ENCODE results near the gene UST.
"Not testable (repeated sequence)": the region's sequence is repeated elsewhere in the genome, so short reads cannot be mapped to it uniquely, and the experiment has no call there.

UST gene

DNA sequence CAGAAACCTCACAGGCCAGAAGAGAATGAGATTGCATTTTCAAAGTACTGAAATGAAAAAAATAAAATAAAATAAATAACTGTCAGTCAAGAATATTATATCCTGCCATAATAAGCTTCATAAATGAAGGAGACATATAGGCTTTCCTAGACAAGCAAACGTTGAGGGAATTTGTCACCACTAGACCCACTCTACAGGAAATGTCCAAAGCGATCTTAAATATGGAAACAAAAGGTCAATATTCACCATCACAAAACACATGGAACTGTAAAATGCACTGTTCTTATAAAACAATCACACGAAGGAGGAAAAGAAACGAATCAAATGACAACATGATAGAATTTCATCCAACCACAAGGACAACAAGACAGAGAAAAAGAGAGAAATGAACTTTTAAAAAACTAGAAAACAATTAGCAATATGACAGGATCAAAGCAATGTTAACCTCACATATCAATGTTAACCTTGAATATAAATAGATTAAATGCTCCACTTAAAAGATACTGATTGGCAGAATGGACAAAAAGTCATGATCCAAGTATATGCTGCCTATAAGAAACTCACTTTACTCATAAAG, 352.0 kb downstream of the UST start:
- no peak for DNase-seq

DNA sequence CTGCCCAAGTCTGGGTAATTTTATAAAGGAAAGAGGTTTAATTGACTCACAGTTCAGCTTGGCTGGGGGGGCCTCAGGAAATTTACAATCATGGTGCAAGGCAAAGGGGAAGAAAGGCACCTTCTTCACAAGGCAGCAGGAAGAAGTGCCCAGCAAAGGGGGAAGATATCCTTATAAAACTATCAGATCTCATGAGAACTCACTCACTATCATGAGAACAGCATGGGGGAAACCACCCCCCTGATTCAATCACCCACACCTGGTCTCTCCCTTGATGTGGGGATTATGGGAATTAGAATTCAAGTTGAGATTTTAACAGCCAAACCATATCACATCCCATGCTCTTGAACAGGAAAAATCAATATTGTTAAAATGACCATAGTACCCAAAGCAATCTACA, 355.5 kb downstream of the UST start:
- no peak for DNase-seq

DNA sequence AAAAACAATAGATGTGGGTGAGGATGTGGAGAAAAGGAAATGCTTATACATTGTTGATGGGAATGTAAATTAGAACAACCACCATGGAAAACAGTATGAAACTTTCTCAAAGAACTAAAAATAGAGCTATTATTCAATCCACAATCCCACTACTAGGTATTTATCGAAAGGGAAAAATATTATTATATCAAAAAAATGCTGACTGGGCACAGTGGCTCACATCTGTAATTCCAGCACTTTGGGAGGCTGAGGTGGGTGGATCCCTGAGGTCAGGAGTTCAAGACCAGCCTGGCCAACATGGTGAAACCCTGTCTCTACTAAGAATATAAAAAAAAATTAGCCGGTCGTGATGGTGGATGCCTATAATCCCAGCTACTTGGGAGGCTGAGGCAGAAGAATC, 357.1 kb downstream of the UST start:
- DNase-seq, result not testable (repeated sequence)

DNA sequence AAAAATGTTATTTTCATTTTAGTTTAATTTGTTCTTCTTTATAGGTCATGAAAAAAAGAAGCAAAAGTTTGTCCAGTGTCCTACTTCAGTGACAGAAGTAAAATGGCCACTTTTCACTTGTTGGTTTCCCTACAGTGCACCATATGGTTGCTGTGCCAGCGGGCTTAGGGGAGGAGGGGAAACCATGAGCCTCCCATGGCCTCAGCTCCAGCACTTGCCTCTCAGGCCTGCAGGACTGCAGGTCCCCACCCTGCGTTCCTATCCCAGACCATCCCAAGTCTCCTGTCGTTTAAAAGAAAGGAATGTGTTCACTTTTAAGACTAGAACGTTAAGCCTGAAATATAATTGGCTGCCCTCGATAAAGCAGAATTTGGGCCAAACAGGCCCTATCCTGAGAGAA, 360.7 kb downstream of the UST start:
- DNase-seq, result peak; percentile 65

DNA sequence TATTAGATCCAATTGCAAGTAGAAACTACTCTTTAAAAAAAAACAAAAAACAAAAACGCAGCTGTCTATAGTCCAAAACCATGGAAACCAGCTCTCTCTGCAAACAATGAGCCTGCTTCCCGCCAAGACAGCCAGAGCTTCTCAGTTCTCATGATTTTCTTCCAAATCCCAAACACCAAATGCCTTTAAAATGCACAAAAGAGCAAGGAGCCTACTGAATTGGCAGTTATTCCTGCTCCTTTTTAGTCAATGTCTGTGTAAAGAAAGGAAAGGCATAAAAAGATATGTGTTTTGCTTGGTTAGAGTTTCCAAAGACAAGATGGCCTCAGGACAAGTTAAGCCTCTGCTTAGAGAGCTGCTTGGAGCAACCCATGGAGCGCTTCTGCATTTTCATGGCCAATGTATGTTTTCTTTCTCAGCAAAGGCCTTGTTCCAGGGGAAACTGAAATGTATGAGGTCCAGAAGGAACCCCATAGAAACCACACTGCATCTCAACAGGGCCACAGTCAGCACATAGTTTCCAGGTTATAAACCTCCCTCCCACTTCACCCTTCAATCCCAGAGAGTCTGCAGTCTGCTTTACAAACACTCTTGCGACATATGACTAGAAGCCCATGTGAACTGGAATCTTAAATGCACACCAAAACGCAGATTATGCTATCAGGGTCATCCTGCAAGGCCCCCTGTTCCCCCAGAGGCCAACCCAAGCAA, 361.4 kb downstream of the UST start:
- peak; percentile 81 for DNase-seq

DNA sequence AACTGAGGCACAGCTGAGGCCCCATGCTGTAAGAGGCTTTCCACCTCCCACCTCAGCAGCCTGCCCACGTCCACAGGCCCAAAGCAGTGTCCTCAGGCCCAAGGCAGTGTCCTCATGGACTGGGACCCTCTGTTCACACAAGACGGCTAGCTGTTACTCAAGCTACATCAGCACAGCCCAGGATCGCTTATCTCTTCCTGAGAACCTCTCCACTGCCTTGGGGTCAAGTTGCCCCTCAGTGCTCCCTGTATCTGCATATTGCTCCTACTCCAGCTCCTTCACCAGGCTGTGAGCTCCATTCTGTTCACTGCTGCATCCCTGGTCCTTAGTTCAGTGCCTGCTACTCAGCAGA, 361.9 kb downstream of the UST start:
- DNase-seq, result no peak

DNA sequence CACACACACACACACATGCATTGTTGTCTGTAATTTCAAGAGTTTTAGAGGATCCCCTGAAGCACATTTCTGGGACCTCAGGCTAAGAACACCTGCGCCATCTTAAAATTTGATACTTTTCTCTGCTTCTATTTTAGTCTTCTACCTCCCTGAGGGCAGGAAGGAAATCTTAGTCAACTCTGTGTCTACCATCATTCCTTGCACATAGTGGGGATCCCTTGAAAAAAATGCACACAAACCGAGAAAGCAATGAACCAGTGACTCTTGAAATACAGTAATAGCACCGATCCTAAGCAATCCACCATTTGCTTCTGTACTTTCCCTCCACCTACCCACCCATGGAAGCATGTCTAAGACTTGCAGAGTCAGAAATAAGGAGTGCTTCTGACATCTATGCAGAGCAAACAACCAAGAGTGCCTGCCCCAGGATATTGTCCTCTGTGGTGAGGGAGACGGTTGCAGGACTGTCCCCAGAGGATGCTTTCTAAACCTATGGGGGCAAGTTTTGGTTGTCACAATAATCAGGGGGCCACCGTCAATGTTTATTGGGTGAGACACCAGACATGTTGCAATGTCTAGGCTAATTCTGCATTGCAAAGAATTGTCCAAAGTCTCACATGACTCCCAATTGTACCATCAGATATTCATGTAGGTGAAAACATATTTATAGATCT, 362.7 kb downstream of the UST start:
- no peak for DNase-seq

DNA sequence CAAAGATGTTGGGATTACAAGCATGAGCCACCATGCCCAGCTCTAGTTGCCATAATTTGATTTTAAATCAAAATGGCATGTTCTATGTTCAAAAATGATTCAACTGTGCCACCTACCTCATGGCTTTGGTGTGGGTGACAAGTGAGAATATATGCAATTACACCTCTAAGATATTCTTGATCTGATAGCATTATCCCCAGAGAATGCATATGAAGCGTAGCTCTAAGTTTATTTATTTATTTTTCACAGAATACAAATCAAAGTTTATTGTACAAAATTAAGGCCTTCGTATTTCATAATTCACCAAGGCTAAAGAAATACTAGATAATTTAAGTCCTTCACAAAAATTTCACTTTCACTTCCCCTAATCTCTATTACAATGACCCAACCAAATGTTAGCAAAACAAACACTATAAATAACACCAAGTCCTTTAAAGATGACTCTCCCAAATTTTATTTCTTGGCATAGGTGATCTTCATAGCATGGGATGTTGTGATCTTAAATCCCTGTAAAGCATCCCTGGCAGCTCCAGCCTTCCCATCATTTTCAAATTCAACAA, 364.8 kb downstream of the UST start:
- DNase-seq, result no peak

DNA sequence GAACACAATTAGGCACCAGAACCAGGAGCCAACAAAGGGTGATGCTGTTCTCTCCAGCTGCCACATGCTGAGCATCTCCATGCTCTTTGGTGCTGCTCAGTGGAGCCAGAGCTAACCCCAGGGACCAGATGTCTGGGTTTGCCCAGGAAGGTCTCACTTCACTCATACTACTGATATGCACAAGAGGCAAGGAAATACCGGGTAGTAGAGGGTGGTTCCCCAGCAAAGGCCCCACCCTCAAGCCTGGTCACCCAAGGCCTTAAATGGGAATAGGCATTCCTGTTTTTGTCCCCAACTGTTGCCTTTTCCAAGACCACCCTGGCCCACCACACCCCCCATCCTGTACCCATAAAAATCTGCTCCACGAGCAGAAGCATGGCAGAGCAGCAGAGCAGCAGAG, 366.1 kb downstream of the UST start:
- DNase-seq, result no peak

DNA sequence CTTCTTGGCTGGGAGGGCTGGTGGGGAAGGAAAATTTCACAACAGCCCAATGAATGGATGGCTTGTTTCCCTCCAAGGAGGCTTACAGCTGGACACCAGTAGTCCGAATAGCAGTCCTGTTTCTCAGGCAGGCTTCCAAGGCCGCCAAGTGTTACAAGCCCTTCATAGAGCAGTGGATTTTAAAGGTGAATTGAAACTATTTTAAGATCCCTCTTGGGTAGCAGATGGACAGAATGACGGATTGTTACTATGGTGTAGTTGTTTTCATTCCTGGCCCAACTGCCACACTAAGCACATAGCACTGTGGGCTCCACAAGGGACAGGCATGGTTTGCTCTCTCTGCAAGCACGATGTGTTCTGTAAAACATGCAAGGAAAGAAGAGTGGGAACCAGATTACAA, 367.3 kb downstream of the UST start:
- no peak for DNase-seq

DNA sequence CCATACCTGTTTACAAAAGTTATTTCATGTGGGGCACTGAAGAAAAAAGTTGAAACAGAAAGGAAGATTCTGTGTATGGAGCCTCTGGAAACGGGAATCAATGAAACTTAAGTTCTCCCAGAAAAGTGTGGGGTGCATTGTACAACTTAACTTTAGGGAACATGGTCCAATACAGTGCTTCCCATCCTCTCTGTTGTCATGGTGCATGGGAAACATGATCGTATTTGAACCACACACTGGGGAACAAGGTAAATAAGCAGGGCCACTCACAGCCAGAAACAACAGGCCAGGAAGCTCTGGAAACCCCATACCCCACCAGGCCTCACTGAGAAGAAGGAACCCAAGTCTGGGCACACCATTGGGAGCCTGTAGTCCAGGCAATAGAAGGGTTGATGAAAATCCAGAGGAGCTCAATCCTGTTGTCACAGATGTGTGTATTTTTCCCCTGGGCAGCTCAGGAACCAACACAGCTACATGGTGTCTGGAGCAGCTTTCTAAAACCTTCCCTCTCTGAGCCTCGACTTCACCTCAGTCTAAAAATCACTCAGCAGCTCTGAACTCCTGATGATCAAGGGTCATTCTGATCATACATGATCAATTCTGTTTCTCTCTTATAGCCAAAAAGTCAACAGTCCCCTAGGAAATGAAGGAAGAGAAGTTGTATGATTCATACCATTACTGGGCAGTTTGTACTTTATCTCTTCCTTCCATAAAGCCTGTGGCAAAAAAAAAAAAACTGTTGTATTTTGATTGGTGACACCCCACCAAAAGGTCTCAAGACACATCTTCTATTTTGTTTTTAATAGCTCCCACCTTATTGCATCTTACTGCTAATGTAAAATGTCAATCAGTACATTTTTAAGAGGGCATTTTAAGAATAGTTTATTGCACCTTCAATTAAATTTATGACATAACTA, 372.2 kb downstream of the UST start:
- DNase-seq, result no peak

DNA sequence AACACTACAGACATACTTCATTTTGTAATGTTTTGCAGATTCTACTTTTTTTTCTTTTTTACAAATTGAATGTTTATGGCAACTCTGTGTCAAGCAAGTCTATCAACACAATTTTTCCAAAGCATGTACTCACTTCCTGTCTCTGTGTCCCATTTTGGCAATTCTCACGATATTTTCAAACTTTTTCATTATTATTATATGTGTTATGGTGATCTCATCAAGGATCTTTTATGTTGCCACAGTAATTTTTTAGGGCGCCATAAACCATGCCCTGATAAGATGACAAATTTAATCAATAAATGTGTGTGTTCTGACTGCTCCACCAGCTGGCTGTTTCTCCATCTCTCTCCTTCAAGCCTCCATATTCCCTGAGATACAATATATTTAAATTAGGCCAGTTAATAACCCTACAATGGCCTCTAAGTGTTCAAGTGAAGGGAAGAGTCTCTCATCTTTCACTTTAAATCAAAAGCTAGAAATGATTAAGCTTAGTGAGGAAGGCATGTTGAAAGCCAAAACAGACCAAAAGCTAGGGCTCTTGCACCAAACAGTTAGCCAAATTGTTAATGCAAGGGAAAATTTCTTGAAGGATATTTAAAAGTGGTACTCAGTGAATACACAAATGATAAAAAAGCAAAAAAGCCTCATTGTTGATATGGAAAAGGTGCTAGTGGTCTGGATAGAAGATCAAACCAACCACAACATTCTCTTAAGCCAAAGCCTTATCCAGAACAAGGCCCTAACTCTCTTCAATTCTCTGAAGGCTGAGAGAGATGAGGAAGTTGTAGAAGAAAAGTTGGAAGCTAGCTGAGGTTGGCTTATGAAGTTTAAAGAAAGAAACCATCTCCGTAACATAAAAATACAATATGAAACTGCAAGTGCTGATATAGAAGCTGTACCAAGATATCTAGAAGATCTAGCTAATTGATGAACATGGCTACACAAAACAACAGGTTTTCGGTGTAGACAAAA, 376.3 kb downstream of the UST start:
- DNase-seq, result no peak

DNA sequence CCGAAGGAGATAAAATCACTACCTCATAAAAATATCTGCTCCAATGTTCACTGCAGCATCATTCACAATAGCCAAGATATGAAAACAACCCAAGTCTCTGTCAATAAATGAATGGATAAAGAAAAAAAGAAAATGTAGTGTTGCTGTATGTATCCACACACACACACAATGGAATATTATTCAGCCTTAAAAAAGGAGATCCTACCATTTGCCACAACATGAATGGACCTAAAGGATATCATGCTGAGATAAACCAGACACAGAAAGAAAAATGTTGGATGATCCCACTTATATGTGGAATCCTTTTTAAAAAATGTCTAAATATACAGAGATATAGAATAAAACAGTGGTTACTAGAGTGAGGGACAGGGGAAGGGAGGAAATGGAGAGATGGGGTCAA, 378.5 kb downstream of the UST start:
- no peak for DNase-seq

All from NCI-H146 (cell line).